Stomach (tissue), 4 donors: Measurements from ENCODE around the gene CABLES1.
A peak's percentile ranks its signal among the peaks of the same experiment; 100 is the strongest.

Experiments used
- POLR2A ChIP-seq, 4 donors: fragments of 450-650 bp; IDR thresholded peaks; one replicate each; pipeline ENCODE4 v1.6.1; 2016; ENCODE audit warnings: antibody characterized with exemption in 4 of 4, control low read depth in 2 of 4, mild to moderate bottlenecking in 1 of 4, moderate library complexity in 1 of 4
- POLR2AphosphoS5 ChIP-seq, 3 donors: sonication (generic); formaldehyde crosslinking; IDR thresholded peaks; one replicate each; pipeline ENCODE4 v1.6.1; 2016; ENCODE audit warnings: antibody characterized with exemption in 3 of 3
- TF ChIP-seq, protein P1 (sequence below), 7 experiments: fragments of 450-650 bp in 4 of 7; fragments of 200-600 bp in 3 of 7; sonication (generic) in 3 of 7; IDR thresholded peaks; one replicate each; pipeline ENCODE4 v1.5.1; 2016 to 2019; ENCODE audit warnings: antibody characterized with exemption in 7 of 7, control low read depth in 2 of 7, mild to moderate bottlenecking in 1 of 7

DNA sequence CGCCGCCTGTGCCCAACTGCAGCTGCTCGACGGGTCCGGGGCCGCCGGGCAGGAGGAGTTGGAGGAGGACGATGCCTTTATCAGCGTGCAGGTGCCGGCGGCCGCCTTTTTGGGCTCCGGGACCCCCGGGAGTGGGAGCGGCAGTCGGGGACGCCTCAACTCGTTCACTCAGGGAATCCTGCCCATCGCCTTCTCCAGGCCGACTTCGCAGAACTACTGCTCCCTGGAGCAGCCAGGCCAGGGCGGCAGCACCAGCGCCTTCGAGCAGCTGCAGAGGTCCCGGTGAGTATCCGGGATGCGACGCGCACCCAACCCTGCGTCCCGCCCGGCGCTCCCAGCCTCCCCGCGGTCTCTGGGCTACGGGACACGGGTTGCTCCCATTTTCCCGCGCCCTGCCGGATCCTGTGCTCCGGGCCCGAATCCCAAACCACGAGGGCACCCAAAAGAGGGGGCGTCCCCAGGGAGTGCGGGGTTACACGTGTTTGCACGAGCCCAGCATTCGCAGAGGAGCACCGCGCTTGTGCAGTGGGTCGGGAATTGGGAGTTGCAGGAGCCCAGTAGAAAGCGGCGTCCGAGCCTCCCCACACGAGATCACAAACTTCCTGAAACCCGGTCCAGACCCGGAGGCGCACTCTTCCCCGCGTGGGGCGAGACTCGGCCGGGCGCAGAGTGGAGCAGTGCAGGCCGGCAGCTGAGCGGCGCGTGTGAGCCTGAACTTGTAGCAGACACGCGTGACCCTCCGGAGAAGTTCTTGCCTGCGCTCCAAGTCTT, 1.2 kb downstream of the CABLES1 start:
- TF ChIP-seq POLR2AphosphoS5 (IDR thresholded peaks at IDR 0.05), result peak in 1 of 3 donors; percentile 4
- TF ChIP-seq, protein P1, sequence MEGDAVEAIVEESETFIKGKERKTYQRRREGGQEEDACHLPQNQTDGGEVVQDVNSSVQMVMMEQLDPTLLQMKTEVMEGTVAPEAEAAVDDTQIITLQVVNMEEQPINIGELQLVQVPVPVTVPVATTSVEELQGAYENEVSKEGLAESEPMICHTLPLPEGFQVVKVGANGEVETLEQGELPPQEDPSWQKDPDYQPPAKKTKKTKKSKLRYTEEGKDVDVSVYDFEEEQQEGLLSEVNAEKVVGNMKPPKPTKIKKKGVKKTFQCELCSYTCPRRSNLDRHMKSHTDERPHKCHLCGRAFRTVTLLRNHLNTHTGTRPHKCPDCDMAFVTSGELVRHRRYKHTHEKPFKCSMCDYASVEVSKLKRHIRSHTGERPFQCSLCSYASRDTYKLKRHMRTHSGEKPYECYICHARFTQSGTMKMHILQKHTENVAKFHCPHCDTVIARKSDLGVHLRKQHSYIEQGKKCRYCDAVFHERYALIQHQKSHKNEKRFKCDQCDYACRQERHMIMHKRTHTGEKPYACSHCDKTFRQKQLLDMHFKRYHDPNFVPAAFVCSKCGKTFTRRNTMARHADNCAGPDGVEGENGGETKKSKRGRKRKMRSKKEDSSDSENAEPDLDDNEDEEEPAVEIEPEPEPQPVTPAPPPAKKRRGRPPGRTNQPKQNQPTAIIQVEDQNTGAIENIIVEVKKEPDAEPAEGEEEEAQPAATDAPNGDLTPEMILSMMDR (IDR thresholded peaks at IDR 0.05), result no peak
- no peak for TF ChIP-seq POLR2A (IDR thresholded peaks at IDR 0.05)
